Measurements from ENCODE around the gene RNF20.

- TF ChIP-seq CTCF (IDR thresholded peaks at IDR 0.05) (no peak), POLR2A (IDR thresholded peaks at IDR 0.05) (no peak)
These were observed 59.1 kb downstream of the RNF20 start for GRCh38 chr9:101592788-101593187.

All from upper lobe of left lung (tissue), 4 donors.